ENCODE measurements around the gene TMBIM4.
"Not testable (repeated sequence)": the region's sequence is repeated elsewhere in the genome, so short reads cannot be mapped to it uniquely, and the experiment has no call there.

Gene TMBIM4, protein sequence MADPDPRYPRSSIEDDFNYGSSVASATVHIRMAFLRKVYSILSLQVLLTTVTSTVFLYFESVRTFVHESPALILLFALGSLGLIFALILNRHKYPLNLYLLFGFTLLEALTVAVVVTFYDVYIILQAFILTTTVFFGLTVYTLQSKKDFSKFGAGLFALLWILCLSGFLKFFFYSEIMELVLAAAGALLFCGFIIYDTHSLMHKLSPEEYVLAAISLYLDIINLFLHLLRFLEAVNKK

DNA sequence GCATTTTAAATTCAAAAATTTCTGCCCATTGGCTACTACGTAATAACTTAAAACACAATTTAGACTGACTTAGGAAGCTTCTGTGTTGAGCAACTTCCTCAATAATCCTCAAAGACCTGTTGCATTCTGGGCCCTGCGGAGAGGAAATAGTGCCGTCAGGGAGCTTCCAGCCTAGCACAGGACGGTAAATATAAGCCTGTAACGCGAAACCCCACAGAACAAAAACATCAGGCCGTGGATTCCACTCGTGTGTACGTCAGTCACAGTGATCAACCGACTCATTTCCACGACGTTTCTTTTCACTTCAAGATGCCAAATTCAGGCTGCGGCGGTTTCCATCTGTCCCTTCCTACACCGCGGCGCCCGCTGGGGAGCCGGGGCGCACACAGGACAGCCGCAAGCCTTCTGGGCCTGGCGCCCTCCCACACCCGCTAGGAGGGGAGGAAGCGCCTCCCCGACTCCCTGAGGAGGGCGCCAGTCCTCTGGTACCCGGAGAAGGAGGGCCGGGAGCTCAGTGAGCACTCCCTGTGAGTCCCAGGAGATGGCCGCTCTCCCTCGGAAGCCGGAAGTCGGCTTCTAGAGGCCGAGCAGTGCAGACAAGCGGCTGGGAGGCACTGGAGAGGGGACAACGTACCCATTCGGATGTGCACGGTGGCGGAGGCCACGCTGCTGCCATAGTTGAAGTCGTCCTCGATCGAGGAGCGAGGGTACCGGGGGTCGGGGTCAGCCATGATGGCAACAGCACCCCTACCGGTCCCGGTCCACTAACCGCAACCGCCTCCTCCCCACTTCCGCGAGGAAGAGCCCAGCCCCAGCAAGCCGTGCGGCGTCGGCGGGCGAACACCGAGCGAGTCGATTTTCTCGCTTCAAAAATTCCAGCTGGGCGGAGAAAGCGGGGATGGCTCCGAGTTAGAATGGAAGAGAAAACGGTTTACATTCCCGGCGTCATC is at the start of gene TMBIM4:
TMBIM4 (minus strand) TSS at position 776 of the 950 bp plus-strand sequence; CDS start at position 731, 45 bp downstream.
- DNase-seq = peak; percentile 87 to 91

DNA sequence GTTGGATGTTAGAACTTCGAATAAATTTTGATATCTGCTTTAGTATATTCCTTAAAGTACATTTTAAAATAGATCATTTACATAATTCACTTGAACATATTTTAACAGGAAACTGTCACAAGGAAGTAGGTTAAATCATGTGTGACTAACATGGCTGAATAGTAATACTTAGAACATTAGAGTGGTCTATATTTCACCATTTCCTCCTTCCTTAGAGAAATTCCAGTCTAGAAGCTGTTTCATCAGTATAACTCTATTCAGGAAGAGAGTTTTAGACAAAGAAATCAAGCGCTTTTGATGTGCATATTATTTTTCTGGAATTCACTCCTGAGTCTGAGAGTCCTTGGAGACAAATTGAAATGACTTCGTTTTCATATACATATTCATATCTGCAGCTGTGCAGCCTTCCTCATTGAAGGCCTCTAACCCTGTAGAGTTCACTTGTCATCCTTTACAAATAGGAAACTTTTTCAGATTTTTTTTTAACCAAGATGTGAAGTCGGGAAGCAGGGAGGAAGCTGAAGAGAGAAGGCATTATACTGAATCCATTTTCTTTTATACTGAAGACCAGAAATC is 47.6 kb upstream of the TMBIM4 start:
- no peak for DNase-seq

DNA sequence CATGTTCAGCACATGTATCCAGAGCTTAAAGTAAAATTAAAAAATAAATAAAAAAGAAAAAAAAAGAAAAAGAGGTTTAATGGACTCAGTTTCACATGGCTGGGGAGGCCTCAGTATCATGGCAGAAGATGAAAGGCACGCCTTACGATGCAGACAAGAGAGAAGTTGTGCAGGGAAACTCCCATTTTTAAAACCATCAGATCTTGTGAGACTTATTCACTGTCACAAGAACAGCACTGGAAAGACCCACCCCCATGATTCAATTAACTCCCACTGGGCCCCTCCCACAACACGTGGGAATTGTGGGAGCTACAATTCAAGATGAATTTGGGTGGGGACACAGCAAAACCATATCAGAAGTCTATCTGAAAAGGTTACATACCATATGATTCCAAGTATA is 43.2 kb upstream of the TMBIM4 start:
- not testable (repeated sequence) for DNase-seq

DNA sequence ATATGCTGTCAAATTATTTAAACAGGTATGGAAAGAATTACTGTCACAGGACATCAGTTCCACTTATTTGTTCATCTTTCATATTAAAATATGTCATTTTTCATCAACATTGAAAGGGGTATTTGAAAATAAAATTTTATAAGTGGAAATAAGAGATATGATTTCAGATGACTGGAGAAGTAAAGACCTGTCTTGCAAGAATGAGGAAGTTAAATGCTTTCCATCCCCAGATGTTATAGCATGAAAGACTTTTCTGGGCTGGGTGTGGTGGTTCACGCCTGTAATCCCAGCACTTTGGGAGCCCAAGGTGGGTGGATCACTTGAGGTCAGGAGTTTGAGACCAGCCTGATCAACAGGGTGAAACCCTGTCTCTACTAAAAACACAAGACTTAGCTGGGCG is 41.8 kb upstream of the TMBIM4 start:
- not testable (repeated sequence) for DNase-seq

DNA sequence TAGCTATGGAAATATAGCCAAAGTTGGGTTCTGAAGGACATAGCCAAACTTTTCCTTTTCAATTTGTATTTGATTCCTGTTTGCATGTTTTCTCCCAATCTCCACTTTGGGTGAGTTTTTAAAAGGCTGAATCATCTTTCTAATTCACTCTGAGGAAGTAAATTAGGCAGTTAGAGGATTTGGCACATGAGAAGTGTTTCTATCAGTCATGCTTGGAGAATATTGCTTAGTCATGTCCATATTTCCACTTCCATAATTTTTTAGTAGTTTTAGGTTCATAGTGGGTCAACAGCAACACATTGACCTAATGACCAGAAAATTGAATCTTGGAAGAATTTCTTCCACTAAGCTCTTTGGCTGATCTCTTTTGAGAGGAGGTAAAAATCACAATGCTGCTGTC is 41.0 kb upstream of the TMBIM4 start:
- DNase-seq = no peak

DNA sequence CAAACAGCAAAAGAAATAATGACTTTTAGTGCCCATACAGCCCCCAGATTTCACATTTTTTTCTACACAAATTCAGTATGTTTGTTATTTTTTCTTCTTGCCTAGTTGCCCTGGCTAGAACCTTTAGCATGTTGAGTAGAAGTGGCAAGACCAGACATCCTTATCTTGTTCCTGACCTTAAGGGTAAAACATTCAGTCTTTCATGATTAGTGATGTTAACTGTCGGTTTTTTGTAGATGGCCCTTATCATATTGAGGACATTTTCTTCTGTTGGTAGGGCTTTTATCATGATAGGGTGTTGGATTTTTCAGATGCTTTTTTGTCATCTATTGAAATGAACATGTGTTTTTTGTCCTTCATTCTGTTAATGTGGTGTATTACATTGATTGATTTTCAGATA is 36.3 kb upstream of the TMBIM4 start:
- no peak for DNase-seq

DNA sequence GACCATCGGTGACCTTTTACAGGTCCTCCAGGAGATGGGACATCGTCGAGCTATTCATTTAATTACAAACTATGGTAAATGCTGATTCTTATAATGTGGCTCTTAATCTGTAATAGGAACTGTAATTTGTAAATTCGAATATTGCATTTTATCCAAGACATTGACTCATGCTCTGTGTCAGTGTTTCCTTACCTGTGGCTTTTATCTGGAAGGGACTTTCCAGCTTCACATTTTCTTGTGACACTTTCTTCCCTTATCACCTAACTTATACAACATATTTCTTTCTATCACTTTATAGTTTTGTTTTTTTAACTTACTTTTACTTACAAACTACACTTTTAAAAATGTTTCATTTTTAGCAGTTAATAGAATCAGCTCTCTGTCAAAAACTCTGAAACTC is 34.0 kb upstream of the TMBIM4 start:
- DNase-seq = no peak

DNA sequence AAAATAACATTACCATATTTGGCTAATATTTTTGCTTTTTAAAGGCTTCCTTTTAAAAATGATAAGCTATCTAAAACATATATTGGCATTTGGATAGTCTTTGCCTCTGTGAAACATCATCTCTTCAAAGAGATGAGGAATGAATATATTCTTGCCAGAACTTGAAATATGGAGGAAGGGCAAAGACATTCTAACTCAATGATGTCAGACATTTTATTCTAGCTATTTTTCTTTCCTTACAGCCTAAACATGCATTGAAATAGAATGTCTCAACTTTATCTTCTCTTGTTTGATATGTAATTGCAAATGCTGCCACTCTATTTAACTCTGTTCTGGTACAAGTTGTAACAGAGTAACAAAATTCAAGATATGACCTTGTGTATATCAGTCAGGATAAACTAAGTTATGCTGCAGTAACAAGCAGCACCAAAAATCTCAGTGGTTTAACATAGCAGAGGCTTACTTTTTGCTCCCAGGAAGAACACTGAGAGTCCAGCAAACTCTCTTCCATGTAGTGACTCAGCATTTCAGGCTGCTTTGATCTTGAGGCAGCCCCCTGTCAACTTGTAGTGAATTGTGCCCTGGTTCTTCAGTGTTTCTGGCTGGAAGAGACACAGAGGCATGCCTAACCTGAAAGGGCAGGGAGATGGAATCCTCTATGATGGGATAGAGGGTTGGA is 30.2 kb upstream of the TMBIM4 start:
- no peak for DNase-seq

DNA sequence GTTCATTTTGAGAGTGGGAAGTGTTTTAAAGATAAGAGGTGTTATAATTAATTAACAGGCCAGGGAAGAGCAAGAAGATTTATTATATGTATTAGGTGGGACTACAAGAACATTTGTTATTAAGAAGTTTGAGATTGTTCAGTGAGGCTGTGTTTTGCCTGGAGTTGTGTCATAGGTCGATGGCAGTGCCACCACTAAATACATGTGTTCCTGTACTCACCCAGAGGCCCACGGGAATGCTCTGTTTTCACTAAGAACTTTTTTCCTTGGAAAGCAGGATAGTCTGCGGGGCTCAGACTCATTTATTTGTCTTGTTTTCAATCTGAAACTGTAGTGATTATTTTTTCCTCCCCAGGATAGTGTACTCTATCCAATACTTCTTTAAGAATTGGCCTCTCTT is 29.3 kb upstream of the TMBIM4 start:
- no peak for DNase-seq

DNA sequence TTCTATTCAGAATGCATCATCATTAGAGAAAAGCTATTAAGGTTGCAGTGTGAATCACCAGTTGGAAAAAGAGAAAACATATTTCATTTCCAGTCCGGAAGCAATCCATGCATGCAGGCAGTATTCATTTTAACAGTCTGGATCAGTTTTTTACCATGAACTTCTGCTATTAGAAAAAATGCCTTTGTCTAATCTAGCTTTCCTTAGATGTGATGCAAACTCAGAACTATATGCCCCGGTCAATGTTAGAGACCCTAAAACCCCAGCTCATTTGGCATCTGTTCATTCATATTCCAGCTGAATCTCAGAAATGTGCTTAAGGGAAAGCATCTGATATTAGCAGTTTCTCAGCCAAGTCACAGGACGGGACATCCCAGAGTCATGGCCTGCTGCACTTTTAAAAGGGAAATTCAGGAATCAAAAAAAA is 27.7 kb upstream of the TMBIM4 start:
- DNase-seq = no peak

DNA sequence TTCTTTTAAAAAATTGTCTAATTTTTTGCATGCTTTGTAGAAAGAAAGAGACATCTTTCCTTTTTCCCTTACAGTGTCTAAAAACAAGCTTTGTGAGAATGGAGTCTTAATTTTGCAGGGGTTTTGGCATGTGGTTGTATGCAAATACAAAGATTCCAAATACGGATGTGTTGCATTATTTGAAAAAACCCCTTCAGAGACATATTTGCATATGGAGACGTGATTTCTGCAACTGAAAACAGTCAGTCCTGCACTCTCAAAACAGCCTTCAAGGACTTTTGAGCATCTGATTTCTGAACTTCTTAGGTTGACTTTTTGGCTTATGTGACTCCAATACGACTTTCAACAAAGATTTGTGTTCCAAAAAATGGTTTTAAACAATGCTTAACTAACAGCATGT is 27.0 kb upstream of the TMBIM4 start:
- DNase-seq = no peak

DNA sequence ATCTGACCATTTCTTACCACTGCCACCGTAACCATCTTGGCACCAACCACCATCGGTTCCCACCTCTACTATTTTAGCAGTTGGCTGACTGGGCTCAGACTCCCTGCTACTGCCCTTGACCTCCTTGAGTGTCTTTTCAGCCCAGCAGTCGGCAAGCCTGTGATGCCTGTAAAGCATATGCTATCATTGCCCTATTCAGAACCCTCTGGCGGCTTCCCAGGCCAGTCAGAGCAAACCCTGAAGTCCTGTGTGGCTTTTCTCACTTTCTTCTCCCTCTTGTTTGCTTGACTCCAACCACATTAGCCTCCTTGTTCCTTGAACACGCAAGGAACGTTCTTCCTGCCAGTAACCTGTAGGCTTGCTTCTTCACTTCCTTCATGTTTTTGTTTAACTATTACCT is 25.4 kb upstream of the TMBIM4 start:
- no peak for DNase-seq

DNA sequence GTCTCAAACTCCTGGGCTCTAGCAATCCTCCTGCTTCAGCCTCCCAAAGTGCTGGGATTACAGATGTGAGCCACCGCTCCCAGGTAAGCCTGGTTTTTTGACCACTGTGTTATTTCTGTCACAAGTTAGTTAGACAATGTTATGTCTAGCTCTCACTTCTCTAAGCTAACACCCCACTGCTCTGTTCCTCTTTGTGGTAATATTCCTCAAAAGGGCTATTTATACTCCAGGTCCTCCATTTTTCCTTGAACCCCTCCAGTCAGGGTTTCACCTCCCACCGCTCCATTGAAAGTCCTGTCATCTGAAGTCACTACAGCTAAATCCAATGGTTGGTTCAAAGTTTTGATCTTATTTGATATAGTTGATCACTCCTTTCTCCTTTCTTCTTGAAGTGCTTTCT is 24.3 kb upstream of the TMBIM4 start:
- DNase-seq = no peak

DNA sequence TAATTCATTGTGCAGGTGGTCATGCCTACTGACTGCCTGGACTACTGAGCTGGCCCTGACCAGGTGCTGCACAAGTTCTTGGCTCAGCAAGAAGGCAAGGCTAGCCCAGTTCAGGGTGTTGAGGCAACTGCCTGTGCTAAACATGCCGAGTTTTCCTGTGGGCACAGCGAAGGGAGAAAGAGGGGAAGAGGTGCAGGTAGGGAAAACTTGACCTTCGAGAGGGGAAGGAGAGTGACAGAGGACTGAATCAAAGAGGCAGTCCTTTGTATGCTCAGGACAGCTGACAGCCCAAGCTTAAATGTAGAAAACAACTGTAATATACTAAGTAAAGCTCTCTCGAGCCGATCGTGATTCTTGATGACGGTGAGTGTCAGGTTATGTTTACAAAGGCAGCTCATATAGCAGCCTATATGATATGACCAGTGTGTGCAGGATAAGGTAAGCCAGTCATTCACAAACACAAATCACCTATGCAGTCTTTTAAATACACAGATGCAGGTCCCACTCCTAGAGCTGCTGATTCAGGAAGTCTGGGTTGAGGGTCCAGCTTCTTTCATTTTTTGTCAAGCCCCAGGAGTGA is 21.8 kb upstream of the TMBIM4 start:
- DNase-seq = no peak

DNA sequence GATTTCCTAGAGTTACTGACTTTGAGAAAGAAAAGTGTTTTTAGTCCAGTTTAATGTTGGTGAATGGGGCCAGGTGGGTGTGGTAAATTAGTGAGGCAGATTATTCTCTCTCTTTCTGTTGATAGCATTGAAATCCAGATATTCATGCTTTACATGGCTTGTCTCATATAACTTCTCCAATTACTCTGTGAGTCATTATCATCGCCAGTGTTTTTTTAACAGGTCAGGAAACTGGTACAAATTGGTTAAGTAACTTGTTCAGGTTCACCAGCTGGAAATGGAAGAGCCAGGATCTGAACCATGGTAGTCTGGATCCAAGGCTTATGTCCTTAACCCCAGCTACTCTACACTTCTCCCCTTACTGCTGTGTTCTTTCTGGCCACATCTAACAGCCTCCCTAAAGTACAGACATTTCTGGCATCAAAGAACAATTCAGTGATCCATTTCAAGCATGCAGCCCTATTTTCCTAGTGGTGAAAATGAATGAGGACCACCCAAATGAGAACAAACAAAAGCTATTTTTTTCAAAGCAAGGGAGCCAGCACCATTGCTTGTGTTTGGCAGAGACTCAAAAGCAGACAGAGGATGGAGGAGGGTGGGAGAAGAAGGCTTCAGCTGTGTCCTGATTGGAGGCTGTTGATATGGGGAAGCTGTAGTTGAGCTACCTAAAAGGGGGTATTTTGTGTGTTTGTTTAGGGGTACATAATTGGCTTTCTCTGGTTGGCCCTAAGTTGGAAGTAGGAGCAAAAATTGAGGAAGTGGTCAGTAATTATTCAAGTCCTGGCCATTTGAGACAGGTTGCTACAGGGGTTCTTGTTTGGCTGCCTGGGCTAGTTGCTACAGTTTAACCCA is 20.9 kb upstream of the TMBIM4 start:
- DNase-seq = no peak

DNA sequence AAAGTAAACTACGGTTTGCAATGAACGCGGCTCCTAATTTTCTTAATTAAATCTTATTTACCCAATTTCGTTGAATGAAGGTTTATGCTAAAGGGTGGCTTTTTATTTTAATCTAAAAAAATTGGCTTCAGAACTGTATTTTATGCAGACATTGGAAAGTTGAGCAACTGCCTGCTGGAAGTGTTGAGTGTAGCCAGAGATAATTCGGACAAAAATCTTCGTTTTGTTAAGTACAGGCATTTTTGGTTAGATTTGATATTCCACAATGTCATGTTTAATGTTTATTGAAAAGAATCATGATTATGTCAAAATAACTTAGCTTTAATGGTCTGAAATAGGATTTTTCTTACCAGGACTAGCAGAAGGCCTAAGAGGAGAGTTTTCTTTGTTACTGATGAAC is 20.1 kb upstream of the TMBIM4 start:
- no peak for DNase-seq

DNA sequence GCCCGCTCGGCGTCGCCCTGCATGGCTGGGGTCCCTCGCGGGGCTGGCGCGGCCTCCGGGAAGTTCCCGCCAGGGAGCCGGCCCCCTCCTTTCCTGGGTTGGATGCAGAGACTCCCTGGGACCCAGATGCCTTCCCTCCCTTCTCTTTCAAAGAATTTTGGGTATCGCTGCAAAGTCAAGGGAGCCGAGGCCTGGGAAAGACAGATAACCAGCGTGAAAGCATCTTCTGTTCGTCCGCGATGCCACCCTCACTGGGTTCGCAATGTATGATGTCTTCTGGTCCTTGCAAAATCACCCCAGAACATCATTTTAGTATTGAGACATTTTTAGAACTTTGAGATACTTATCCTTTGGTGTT is 19.7 kb upstream of the TMBIM4 start:
- DNase-seq = no peak

DNA sequence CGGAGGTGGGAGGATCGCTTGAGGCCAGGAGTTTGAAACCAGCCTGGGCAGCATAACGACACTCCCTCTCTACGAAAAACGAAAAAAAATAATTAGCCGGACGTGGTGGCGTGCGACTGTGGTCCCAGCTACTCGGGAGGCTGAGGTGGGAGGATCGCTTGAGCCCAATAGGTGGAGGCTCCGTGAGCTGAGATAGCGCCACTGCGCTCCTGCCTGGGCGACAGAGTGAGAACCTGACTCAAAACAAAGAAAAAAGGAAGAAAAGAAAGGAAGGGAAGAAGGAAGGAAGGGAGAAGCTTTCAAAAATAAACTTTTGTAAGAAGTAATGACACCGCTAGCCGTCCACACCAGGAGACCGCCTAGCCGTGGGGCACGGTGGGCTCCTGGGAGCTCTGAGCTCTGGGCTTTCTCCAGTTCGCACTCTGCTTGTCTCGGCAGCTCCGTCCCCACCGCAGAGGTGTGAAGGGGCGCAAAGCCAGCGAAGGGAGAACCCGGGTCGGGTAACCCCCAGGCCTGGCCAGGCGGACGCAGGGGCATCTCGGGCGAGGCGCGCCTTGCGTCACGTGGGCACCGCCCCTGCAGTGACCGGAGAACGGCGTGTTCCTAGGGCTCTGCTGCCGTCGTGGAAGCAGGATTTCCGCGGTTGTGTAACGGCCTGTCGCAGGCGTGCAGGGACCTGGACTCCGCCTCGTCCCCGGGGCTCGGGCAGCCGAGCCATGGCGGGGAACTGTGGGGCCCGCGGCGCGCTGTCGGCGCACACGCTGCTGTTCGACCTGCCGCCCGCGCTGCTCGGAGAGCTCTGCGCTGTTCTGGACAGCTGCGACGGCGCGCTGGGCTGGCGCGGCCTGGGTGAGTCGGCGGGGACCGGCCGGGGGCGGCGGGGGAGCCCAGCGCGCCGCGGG is 19.0 kb upstream of the TMBIM4 start, which contains the start of gene IRAK3:
IRAK3 (plus strand) TSS at position 631 of the 902 bp plus-strand sequence; CDS start at position 717, 86 bp downstream.
- peak; percentile 32 to 46 for DNase-seq

DNA sequence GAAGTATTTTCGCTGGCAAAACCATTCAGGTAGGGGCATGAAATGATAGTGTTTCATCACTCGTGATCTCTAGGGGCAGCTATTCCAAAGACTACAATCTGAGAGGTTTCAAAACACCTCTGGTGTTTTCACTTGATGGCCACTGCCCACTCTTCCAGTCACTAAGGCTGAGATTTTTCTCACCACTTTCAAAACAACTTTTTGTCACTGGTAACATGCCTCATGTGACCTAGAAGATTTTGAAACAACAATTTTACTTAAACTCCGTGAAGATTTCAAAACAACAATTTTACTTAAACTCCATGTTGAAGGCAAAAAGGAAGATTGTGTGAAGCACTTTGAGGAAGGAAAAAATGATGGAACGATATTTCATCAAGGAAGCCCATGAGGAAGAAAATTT is 18.0 kb upstream of the TMBIM4 start:
- no peak for DNase-seq

DNA sequence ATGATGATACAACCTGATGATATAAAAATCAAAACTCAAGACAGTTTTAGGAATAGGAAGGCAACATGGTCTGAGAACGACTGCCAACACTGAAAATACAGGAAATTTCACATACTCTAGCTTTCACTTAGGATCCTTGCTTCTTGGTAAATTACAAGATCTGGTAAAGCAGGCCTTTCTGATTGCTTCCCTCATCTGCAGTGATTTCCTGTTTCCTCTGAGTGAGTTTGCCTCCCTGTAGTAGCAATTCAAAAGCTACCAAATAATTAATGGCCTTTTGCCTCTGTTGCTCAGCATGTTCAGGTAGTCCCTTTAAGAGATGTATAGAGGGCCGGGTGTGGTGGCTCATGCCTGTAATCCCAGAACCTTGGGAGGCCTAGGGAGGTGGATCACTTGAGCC is 17.2 kb upstream of the TMBIM4 start:
- DNase-seq = no peak

DNA sequence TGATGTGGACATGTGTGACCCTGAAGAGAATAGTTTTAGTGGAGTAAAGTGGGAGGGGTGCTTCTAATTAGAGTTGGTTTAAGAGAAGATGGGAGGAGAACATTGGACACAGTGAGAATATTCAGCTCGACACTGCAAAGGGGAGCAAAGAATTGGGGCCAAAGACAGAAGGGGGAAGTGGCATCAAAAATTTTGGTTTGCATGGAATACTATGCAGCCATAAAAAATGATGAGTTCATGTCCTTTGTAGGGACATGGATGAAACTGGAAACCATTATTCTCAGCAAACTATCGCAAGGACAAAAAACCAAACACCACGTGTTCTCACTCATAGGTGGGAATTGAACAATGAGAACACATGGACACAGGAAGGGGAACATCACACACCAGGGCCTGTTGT is 15.0 kb upstream of the TMBIM4 start:
- not testable (repeated sequence) for DNase-seq
